GM18858 (cell line): Measurements from ENCODE around the gene WDR11.

Experiments used
- ATAC-seq: cut with Tn5 transposase; IDR thresholded peaks from one replicate; pipeline ENCODE4 v1.9.1; 2021; ENCODE audit not compliant: unreplicated experiment

Gene WDR11

GRCh38 chr10:120850911-120851865 is at the start of gene WDR11:
Gene WDR11 (plus strand): TSS chr10:120851362. CDS start chr10:120851421, 59 bp downstream.
- peak; percentile 78 for ATAC-seq

GRCh38 chr10:120802935-120803334 is 48.2 kb upstream of the WDR11 start:
- ATAC-seq: no peak

- no peak for ATAC-seq
These were observed 47.2 kb upstream of the WDR11 start for GRCh38 chr10:120803972-120804371.

- no peak for ATAC-seq
These were observed 45.9 kb upstream of the WDR11 start for GRCh38 chr10:120805014-120805812.

- ATAC-seq: no peak
These were observed 45.1 kb upstream of the WDR11 start for GRCh38 chr10:120806081-120806480.

- no peak for ATAC-seq
These were observed 40.9 kb upstream of the WDR11 start for GRCh38 chr10:120810298-120810697.

- ATAC-seq: no peak
These were observed 38.1 kb upstream of the WDR11 start for GRCh38 chr10:120813085-120813484.

- no peak for ATAC-seq
These were observed 32.9 kb upstream of the WDR11 start for GRCh38 chr10:120818301-120818700.

- ATAC-seq: no peak
These were observed 31.8 kb upstream of the WDR11 start for GRCh38 chr10:120819366-120819765.

GRCh38 chr10:120823266-120823665 is 27.9 kb upstream of the WDR11 start:
- no peak for ATAC-seq

GRCh38 chr10:120824881-120825309 is 26.3 kb upstream of the WDR11 start:
- no peak for ATAC-seq

- no peak for ATAC-seq
These were observed 25.0 kb upstream of the WDR11 start for GRCh38 chr10:120825878-120826769.

- ATAC-seq: peak; percentile 81
These were observed 23.8 kb upstream of the WDR11 start for GRCh38 chr10:120827251-120827875.

GRCh38 chr10:120828763-120829319 is 22.3 kb upstream of the WDR11 start:
- ATAC-seq: no peak

GRCh38 chr10:120832106-120832505 is 19.1 kb upstream of the WDR11 start:
- ATAC-seq: no peak

- ATAC-seq: no peak
These were observed 17.8 kb upstream of the WDR11 start for GRCh38 chr10:120833222-120833928.

GRCh38 chr10:120835603-120836002 is 15.6 kb upstream of the WDR11 start:
- no peak for ATAC-seq

- ATAC-seq: no peak
These were observed 12.2 kb upstream of the WDR11 start for GRCh38 chr10:120838941-120839340.

GRCh38 chr10:120841522-120842189 is 9.5 kb upstream of the WDR11 start:
- ATAC-seq: no peak
